Upper lobe of left lung (tissue), 6 donors: ENCODE results near the gene ARL13A. TPM values are rescaled to one million over a fixed set of nuclear protein-coding genes. Genes with fewer than 3 reads are reported as not detected.

ENCODE experiments used
- ATAC-seq, 2 donors: fragments of 200-7000 bp; cut with Tn5 transposase; one replicate each; pipeline ENCODE4 v1.9.1; 2022; ENCODE audit warnings: mild to moderate bottlenecking in 2 of 2, moderate library complexity in 2 of 2; ENCODE audit not compliant: low FRiP score in 2 of 2
- DNase-seq, 2 donors: peaks; one replicate each; pipeline ENCODE4 v3.0.0-alpha.2; 2019 to 2020
- H3K27ac ChIP-seq, 4 donors: fragments of 200-600 bp; sonication (generic); one replicate each; pipeline ENCODE4 v1.5.1; 2016 to 2019
- H3K27me3 ChIP-seq, 4 donors: fragments of 200-600 bp; sonication (generic); one replicate each; pipeline ENCODE4 v1.5.1; 2017 to 2019
- H3K36me3 ChIP-seq, 4 donors: fragments of 200-600 bp; sonication (generic); one replicate each; pipeline ENCODE4 v1.5.1; 2016 to 2019
- H3K4me1 ChIP-seq, 4 donors: fragments of 200-600 bp; sonication (generic); one replicate each; pipeline ENCODE4 v1.5.1; 2018 to 2019
- H3K4me3 ChIP-seq, 4 donors: fragments of 200-600 bp; sonication (generic); one replicate each; pipeline ENCODE4 v1.5.1; 2017 to 2019; ENCODE audit warnings: mild to moderate bottlenecking in 2 of 4, moderate library complexity in 1 of 4
- H3K9me3 ChIP-seq, 4 donors: fragments of 200-600 bp; sonication (generic); one replicate each; pipeline ENCODE4 v1.5.1; 2018 to 2019
- EP300 ChIP-seq, 4 donors: sonication (generic); formaldehyde crosslinking; IDR thresholded peaks; one replicate each; pipeline ENCODE4 v1.5.1; 2017; ENCODE audit warnings: antibody characterized with exemption in 4 of 4, control low read depth in 2 of 4
- POLR2A ChIP-seq, 4 donors: fragments of 450-650 bp; IDR thresholded peaks; one replicate each; pipeline ENCODE4 v1.5.1; 2016 to 2017; ENCODE audit warnings: antibody characterized with exemption in 4 of 4, mild to moderate bottlenecking in 2 of 4
- POLR2AphosphoS5 ChIP-seq, 2 donors: sonication (generic); formaldehyde crosslinking; IDR thresholded peaks; one replicate each; pipeline ENCODE4 v1.5.1; 2017; ENCODE audit warnings: antibody characterized with exemption in 2 of 2
- WGBS, 2 donors: methylation state at CpG; one replicate each; pipeline ENCODE4 v1.1.5; 2017 to 2018; 5-methylcytosine and 5-hydroxymethylcytosine counted together
- total RNA-seq, 6 donors: library from RNA; depleted of rRNA in 4 of 6; stranded (reverse); fragments of >200 nt in 4 of 6; gene quantifications; one replicate each; pipeline versions ENCODE4 v1.1.0 to v1.2.1, GENCODE V29; 2016 to 2021
- TF ChIP-seq, protein P1 (sequence below), 6 experiments: fragments of 450-650 bp in 4 of 6; fragments of 200-600 bp in 2 of 6; sonication (generic) in 2 of 6; IDR thresholded peaks; one replicate each; pipeline ENCODE4 v1.5.1; 2016 to 2019; ENCODE audit warnings: antibody characterized with exemption in 6 of 6
- donor health status: DM: no; HTN: no; CAD: no; lungs with moderate emphysema.
- donor health status: DM: no; HTN: yes; CAD: no; lungs with severe emphysema.

ARL13A gene
- total RNA-seq, 6 donors from 2014 or later = not detected

DNA sequence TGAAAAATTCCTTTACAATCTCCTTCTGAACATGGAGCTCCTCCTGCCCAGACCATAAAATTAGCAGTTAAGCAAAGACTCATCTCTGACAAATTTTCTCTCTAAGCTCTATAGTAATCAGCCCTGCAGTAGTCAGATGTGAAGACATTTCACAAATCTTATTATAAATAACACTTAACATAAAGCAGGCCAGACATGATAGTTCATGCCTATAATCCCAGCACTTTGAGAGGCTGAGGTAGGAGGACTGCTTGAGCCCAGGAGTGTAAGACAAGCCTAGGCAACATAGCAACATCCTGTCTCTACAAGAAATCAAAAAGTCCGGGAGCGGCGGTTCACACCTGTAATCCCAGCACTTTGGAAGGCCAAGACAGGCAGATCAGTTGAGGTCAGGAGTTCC lies 52.5 kb downstream of the ARL13A start:
- Histone ChIP-seq H3K4me1 (no peaks in the 10 kb centered on the region), H3K36me3 (peaks cover 0 to 53% (median 15%) of the 10 kb centered on the region in 4 donors), H3K27me3 (no peaks in the 10 kb centered on the region), H3K9me3 (no peaks in the 10 kb centered on the region), H3K27ac (no peak overlapping the region), H3K4me3 (no peak overlapping the region)
- WGBS, 2 donors = 92% methylated on average over 3 of the region's 3 CpGs; no CpG with 5 or more reads in 1 of the 2 donors
- DNase-seq = no peak
- TF ChIP-seq, protein P1, sequence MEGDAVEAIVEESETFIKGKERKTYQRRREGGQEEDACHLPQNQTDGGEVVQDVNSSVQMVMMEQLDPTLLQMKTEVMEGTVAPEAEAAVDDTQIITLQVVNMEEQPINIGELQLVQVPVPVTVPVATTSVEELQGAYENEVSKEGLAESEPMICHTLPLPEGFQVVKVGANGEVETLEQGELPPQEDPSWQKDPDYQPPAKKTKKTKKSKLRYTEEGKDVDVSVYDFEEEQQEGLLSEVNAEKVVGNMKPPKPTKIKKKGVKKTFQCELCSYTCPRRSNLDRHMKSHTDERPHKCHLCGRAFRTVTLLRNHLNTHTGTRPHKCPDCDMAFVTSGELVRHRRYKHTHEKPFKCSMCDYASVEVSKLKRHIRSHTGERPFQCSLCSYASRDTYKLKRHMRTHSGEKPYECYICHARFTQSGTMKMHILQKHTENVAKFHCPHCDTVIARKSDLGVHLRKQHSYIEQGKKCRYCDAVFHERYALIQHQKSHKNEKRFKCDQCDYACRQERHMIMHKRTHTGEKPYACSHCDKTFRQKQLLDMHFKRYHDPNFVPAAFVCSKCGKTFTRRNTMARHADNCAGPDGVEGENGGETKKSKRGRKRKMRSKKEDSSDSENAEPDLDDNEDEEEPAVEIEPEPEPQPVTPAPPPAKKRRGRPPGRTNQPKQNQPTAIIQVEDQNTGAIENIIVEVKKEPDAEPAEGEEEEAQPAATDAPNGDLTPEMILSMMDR (IDR thresholded peaks at IDR 0.05) = no peak
- TF ChIP-seq EP300 (IDR thresholded peaks at IDR 0.05) (no peak), POLR2AphosphoS5 (IDR thresholded peaks at IDR 0.05) (no peak), POLR2A (IDR thresholded peaks at IDR 0.05) (no peak)
- no peak for ATAC-seq

DNA sequence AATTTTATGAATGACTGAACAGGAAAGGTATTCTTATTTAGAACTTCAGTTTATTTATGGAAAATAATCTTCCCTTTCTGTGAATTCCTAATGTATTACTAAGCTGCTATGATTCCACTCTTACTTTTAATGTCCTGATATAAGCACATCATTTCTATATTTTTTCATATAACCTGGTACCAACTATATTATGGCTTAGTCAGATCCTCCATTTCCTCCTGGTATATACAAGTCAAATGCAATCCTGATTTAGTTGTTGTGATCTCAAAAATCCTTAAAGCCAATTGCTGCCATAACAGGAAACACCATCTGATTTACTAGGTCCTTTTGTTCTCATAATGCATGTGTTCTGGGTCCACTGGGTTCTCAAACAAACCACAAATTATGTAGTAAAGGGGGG lies 55.6 kb downstream of the ARL13A start:
- no peak overlapping the region for H3K27ac ChIP-seq
- no peaks in the 10 kb centered on the region for H3K9me3 ChIP-seq
- no peaks in the 10 kb centered on the region for H3K4me1 ChIP-seq
- no peak overlapping the region for H3K4me3 ChIP-seq
- peaks cover 0 to 33% (median 8%) of the 10 kb centered on the region in 4 donors for H3K36me3 ChIP-seq
- ATAC-seq (no peak), DNase-seq (no peak)
- TF ChIP-seq, protein P1 (IDR thresholded peaks at IDR 0.05) = no peak
- TF ChIP-seq POLR2A (IDR thresholded peaks at IDR 0.05) = no peak
- TF ChIP-seq EP300 (IDR thresholded peaks at IDR 0.05) = no peak
- TF ChIP-seq POLR2AphosphoS5 (IDR thresholded peaks at IDR 0.05) = no peak
- H3K27me3 ChIP-seq = no peaks in the 10 kb centered on the region

DNA sequence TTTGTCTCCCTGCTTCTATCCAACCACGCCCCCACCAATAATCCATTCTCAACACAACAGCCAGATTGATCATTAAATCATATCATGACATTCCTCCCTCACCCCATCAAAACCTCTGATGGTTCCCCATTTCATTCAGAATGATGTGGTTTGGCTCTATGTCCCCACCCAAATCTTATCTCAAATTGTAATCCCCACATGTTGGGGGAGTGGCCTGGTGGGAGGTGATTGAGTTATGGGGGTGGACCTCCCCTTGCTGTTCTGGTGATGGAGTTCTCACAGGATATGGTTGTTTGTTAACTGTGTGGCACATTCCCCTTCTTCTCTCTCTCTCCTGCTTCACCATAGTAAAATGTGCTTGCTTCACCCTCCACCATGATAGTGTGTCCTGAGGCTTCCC lies 59.1 kb downstream of the ARL13A start:
- ATAC-seq (no peak), DNase-seq (no peak)
- Histone ChIP-seq H3K4me3 (no peak overlapping the region), H3K36me3 (peaks cover 0 to 20% (median 1%) of the 10 kb centered on the region in 4 donors), H3K9me3 (no peaks in the 10 kb centered on the region), H3K27ac (no peak overlapping the region), H3K4me1 (no peaks in the 10 kb centered on the region), H3K27me3 (no peaks in the 10 kb centered on the region)
- no peak for TF ChIP-seq EP300 (IDR thresholded peaks at IDR 0.05)
- TF ChIP-seq, protein P1 (IDR thresholded peaks at IDR 0.05) = no peak
- TF ChIP-seq POLR2A (IDR thresholded peaks at IDR 0.05) = no peak
- no peak for TF ChIP-seq POLR2AphosphoS5 (IDR thresholded peaks at IDR 0.05)
- 58 to 100% methylated on average over 1 of the region's 1 CpG for WGBS, 2 donors

DNA sequence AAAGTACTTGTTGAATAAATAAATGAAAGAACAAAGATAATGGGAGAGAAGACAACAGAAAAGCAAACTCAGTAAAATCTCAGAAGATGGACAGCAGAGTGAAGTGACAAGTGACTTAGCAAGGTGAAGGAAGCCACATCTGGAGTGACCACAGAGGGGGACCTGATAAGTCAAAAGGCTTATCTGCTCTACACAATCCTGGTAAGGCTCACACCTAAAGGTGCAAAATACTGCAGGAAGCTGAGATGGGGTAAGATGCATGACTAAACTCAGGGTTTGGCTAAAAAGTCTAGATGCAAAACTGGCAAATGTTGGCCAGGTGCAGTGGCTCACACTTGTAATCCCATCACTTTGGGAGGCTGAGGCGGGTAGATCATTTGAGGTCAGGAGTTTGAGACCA lies 60.2 kb downstream of the ARL13A start:
- Histone ChIP-seq H3K27me3 (no peaks in the 10 kb centered on the region), H3K4me1 (no peaks in the 10 kb centered on the region), H3K27ac (no peak overlapping the region), H3K9me3 (no peaks in the 10 kb centered on the region), H3K36me3 (peaks cover 0 to 22% (median 2%) of the 10 kb centered on the region in 4 donors), H3K4me3 (no peak overlapping the region)
- TF ChIP-seq EP300 (IDR thresholded peaks at IDR 0.05) (no peak), POLR2AphosphoS5 (IDR thresholded peaks at IDR 0.05) (no peak), POLR2A (IDR thresholded peaks at IDR 0.05) (no peak)
- TF ChIP-seq, protein P1 (IDR thresholded peaks at IDR 0.05) = no peak
- DNase-seq = no peak
- ATAC-seq = no peak
- 81% methylated on average over 1 of the region's 1 CpG; no CpG with 5 or more reads in 1 of the 2 donors for WGBS, 2 donors

DNA sequence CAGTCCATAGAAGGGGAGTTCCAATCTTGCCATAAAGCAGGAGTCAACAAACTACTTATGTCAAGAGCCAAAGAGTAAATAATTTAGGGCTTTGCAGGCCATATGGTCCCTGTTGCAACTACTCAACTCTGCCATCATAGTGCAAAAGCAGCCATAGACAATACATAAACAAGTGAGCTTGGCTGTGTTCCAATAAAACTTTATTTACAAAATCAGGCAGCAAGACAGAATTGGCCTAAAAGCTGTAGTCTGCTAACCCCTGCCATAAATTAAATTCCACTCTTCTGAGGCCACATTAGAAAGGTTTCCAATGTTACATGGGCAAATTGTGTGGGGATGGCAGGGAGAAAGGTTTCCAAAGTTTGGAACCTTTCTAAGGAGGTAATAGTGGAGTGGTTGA lies 67.7 kb downstream of the ARL13A start:
- ATAC-seq (no peak), DNase-seq (no peak)
- Histone ChIP-seq H3K36me3 (peaks cover 0 to 35% (median 11%) of the 10 kb centered on the region in 4 donors), H3K27ac (no peak overlapping the region), H3K9me3 (no peaks in the 10 kb centered on the region), H3K4me3 (no peak overlapping the region), H3K27me3 (no peaks in the 10 kb centered on the region), H3K4me1 (no peaks in the 10 kb centered on the region)
- TF ChIP-seq, protein P1 (IDR thresholded peaks at IDR 0.05) = no peak
- no peak for TF ChIP-seq EP300 (IDR thresholded peaks at IDR 0.05)
- no peak for TF ChIP-seq POLR2AphosphoS5 (IDR thresholded peaks at IDR 0.05)
- TF ChIP-seq POLR2A (IDR thresholded peaks at IDR 0.05) = no peak
